HEK293 (cell line): ENCODE data around the gene LRRC4C.

ENCODE experiments used
- CTCF ChIA-PET: fragments of 350-600 bp; formaldehyde crosslinking; extraction: SDS; loops from one replicate; lab custom pipeline; 2021; ENCODE audit warnings: antibody characterized with exemption; lab: Yijun Ruan, JAX
- POLR2A ChIA-PET: fragments of 300-600 bp; formaldehyde crosslinking; extraction: SDS; loops from one replicate; lab custom pipeline; 2020; ENCODE audit warnings: antibody characterized with exemption, inconsistent platforms; lab: Yijun Ruan, JAX
- H3K27ac ChIP-seq: fragments of 200-500 bp; sonication (Bioruptor generic); 2 replicates; pipeline ENCODE4 v1.5.1; 2014; ENCODE audit warnings: low read depth, low read length, control low read depth, inconsistent platforms; ENCODE audit errors: extremely low read depth
- H3K36me3 ChIP-seq, 2 experiments: fragments of 200-500 bp in 1 of 2; sonication (Bioruptor generic) in 1 of 2; 1 replicate in 1 of 2; 2 replicates in 1 of 2; pipeline ENCODE4 v1.5.1; 2014 to 2017; ENCODE audit warnings: inconsistent platforms in 2 of 2, low read length in 2 of 2; ENCODE audit not compliant: control insufficient read depth in 2 of 2, insufficient read depth in 1 of 2
- H3K4me1 ChIP-seq: fragments of 200-500 bp; sonication (Bioruptor generic); 2 replicates; pipeline ENCODE4 v1.5.1; 2014; ENCODE audit warnings: mild to moderate bottlenecking, low read length, inconsistent platforms; ENCODE audit not compliant: control insufficient read depth, insufficient read depth
- H3K4me3 ChIP-seq: 2 replicates; pipeline ENCODE4 v1.5.1; 2011; ENCODE audit warnings: low read depth, mild to moderate bottlenecking, control low read depth, low read length, moderate library complexity
- H3K9me3 ChIP-seq: fragments of 200-500 bp; sonication (Bioruptor generic); 2 replicates; pipeline ENCODE4 v1.5.1; 2014; ENCODE audit warnings: low read depth, low read length, inconsistent platforms; ENCODE audit not compliant: control insufficient read depth, insufficient read depth
- KLF7 ChIP-seq: fragments of 450-650 bp; formaldehyde crosslinking; IDR thresholded peaks from 2 replicates; pipeline ENCODE4 v1.5.1; 2016; ENCODE audit warnings: missing biosample characterization, missing genetic modification characterization, borderline replicate concordance
- ZFP37 ChIP-seq: fragments of 450-650 bp; formaldehyde crosslinking; IDR thresholded peaks from 2 replicates; pipeline ENCODE4 v1.5.1; 2016; ENCODE audit warnings: missing biosample characterization, missing genetic modification characterization
- ZIC2 ChIP-seq: fragments of 450-650 bp; formaldehyde crosslinking; IDR thresholded peaks from 2 replicates; pipeline ENCODE4 v1.5.1; 2016; ENCODE audit warnings: missing biosample characterization, missing genetic modification characterization
- ZNF184 ChIP-seq: fragments of 450-650 bp; IDR thresholded peaks from 2 replicates; pipeline ENCODE4 v1.5.1; 2018; ENCODE audit warnings: missing biosample characterization, mild to moderate bottlenecking, missing genetic modification characterization
- ZNF311 ChIP-seq: fragments of 450-650 bp; formaldehyde crosslinking; IDR thresholded peaks from 2 replicates; pipeline ENCODE4 v1.5.1; 2017; ENCODE audit warnings: missing biosample characterization, missing genetic modification characterization, borderline replicate concordance
- ZNF660 ChIP-seq: fragments of 450-650 bp; IDR thresholded peaks from 2 replicates; pipeline ENCODE4 v1.5.1; 2018; ENCODE audit warnings: missing biosample characterization, mild to moderate bottlenecking, missing genetic modification characterization
- TF ChIP-seq, protein P1 (sequence below): fragments of 450-650 bp; formaldehyde crosslinking; IDR thresholded peaks from 2 replicates; pipeline ENCODE4 v1.5.1; 2016; ENCODE audit warnings: missing biosample characterization, missing genetic modification characterization
- TF ChIP-seq, protein P2 (sequence below): fragments of 450-650 bp; formaldehyde crosslinking; IDR thresholded peaks from 2 replicates; pipeline ENCODE4 v1.5.1; 2016; ENCODE audit warnings: missing biosample characterization, missing genetic modification characterization
- TF ChIP-seq, protein P3 (sequence below): fragments of 450-650 bp; formaldehyde crosslinking; IDR thresholded peaks from 2 replicates; pipeline ENCODE4 v1.5.1; 2017; ENCODE audit warnings: missing biosample characterization, missing genetic modification characterization
- TF ChIP-seq, protein P4 (sequence below): fragments of 450-650 bp; formaldehyde crosslinking; IDR thresholded peaks from 2 replicates; pipeline ENCODE4 v1.5.1; 2016; ENCODE audit warnings: missing biosample characterization, missing genetic modification characterization
- TF ChIP-seq, protein P5 (sequence below): fragments of 450-650 bp; formaldehyde crosslinking; IDR thresholded peaks from 2 replicates; pipeline ENCODE4 v1.5.1; 2016; ENCODE audit warnings: missing biosample characterization, missing genetic modification characterization
- TF ChIP-seq, protein P6 (sequence below): fragments of 450-650 bp; formaldehyde crosslinking; IDR thresholded peaks from 2 replicates; pipeline ENCODE4 v1.5.1; 2016; ENCODE audit warnings: missing biosample characterization, missing genetic modification characterization

The LRRC4C gene

DNA sequence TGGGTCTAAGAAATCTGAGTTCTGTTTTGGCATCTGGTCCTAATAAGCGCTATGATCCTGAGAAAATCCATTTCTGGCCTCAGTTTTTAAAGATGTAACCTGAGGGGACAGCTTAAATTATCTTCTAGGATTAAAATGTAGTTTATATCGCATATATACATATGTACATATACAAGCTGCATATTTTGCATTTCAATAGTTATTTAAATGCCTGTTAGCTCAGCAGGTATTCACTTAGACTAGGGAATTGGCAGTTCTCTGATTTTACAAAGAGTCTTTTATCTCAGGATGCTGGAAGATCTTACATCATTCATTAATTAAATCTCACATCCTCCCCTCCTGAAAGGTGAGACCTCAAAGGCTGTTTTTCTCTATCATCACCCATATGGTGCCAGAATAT, 1232.8 kb downstream of the LRRC4C start:
- Histone ChIP-seq H3K9me3 (no peaks in the 10 kb centered on the region), H3K36me3 (no peaks in the 10 kb centered on the region), H3K4me1 (no peaks in the 10 kb centered on the region), H3K27ac (no peak overlapping the region), H3K4me3 (no peak overlapping the region)
- no peak for TF ChIP-seq ZNF311 (tag by site-specific recombination)
- TF ChIP-seq, protein P1, sequence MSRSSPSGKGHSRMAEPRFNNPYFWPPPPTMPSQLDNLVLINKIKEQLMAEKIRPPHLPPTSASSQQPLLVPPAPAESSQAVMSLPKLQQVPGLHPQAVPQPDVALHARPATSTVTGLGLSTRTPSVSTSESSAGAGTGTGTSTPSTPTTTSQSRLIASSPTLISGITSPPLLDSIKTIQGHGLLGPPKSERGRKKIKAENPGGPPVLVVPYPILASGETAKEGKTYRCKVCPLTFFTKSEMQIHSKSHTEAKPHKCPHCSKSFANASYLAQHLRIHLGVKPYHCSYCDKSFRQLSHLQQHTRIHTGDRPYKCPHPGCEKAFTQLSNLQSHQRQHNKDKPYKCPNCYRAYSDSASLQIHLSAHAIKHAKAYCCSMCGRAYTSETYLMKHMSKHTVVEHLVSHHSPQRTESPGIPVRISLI = no peak
- no peak for TF ChIP-seq ZFP37 (tag by site-specific recombination)
- TF ChIP-seq, protein P2, sequence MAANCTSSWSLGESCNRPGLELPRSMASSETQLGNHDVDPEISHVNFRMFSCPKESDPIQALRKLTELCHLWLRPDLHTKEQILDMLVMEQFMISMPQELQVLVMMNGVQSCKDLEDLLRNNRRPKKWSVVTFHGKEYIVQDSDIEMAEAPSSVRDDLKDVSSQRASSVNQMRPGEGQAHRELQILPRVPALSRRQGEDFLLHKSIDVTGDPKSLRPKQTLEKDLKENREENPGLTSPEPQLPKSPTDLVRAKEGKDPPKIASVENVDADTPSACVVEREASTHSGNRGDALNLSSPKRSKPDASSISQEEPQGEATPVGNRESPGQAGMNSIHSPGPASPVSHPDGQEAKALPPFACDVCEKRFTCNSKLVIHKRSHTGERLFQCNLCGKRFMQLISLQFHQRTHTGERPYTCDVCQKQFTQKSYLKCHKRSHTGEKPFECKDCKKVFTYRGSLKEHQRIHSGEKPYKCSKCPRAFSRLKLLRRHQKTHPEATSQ = no peak
- TF ChIP-seq KLF7 (tag by site-specific recombination) = no peak
- TF ChIP-seq, protein P3, sequence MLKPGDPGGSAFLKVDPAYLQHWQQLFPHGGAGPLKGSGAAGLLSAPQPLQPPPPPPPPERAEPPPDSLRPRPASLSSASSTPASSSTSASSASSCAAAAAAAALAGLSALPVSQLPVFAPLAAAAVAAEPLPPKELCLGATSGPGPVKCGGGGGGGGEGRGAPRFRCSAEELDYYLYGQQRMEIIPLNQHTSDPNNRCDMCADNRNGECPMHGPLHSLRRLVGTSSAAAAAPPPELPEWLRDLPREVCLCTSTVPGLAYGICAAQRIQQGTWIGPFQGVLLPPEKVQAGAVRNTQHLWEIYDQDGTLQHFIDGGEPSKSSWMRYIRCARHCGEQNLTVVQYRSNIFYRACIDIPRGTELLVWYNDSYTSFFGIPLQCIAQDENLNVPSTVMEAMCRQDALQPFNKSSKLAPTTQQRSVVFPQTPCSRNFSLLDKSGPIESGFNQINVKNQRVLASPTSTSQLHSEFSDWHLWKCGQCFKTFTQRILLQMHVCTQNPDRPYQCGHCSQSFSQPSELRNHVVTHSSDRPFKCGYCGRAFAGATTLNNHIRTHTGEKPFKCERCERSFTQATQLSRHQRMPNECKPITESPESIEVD (tag by site-specific recombination) = no peak
- no peak for TF ChIP-seq ZNF184 (tag by site-specific recombination)
- TF ChIP-seq ZIC2 (tag by site-specific recombination) = no peak
- TF ChIP-seq, protein P4, sequence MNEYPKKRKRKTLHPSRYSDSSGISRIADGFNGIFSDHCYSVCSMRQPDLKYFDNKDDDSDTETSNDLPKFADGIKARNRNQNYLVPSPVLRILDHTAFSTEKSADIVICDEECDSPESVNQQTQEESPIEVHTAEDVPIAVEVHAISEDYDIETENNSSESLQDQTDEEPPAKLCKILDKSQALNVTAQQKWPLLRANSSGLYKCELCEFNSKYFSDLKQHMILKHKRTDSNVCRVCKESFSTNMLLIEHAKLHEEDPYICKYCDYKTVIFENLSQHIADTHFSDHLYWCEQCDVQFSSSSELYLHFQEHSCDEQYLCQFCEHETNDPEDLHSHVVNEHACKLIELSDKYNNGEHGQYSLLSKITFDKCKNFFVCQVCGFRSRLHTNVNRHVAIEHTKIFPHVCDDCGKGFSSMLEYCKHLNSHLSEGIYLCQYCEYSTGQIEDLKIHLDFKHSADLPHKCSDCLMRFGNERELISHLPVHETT (tag by site-specific recombination) = no peak
- no peak for TF ChIP-seq ZNF660 (tag by site-specific recombination)
- POLR2A ChIA-PET = no interaction called here
- CTCF ChIA-PET = no interaction called here

DNA sequence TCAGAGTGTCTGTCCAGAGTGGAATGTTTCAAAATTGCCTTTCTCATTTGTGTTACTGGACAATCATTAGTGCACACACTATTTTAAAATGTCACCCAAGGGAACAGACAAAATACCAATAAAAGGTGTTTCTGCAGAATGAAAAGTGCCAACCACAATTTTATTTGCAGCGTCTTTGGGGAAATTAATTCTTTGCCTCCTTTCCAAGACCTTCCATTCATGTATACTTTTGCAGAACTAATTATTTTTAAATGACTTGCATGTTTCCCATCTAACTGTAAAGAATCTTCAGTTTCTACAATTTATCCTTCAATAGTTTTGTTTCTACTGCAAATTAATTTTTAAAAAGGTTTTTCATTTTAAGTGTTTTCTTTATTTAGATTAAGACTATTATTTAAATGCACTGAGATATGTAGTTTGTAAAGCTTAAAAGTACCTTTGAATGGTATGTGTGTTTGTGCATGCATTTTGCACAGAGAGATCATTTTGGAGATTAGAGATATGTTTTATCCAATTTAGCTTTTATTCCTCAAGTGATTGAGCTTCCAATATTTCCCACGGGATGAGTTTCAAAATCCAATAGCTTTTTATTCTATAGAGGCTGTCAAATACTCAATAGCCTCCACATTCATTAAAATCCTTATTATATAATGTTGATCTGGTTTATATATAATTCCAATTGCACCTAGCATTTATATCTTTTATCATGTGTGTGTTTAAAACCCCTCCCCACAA, 1235.7 kb downstream of the LRRC4C start:
- H3K9me3 ChIP-seq = no peaks in the 10 kb centered on the region
- TF ChIP-seq, protein P5, sequence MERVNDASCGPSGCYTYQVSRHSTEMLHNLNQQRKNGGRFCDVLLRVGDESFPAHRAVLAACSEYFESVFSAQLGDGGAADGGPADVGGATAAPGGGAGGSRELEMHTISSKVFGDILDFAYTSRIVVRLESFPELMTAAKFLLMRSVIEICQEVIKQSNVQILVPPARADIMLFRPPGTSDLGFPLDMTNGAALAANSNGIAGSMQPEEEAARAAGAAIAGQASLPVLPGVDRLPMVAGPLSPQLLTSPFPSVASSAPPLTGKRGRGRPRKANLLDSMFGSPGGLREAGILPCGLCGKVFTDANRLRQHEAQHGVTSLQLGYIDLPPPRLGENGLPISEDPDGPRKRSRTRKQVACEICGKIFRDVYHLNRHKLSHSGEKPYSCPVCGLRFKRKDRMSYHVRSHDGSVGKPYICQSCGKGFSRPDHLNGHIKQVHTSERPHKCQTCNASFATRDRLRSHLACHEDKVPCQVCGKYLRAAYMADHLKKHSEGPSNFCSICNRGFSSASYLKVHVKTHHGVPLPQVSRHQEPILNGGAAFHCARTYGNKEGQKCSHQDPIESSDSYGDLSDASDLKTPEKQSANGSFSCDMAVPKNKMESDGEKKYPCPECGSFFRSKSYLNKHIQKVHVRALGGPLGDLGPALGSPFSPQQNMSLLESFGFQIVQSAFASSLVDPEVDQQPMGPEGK (tag by site-specific recombination) = no peak
- TF ChIP-seq, protein P6, sequence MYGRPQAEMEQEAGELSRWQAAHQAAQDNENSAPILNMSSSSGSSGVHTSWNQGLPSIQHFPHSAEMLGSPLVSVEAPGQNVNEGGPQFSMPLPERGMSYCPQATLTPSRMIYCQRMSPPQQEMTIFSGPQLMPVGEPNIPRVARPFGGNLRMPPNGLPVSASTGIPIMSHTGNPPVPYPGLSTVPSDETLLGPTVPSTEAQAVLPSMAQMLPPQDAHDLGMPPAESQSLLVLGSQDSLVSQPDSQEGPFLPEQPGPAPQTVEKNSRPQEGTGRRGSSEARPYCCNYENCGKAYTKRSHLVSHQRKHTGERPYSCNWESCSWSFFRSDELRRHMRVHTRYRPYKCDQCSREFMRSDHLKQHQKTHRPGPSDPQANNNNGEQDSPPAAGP = no peak
- no peaks in the 10 kb centered on the region for H3K36me3 ChIP-seq
- CTCF ChIA-PET = no interaction called here
- H3K27ac ChIP-seq = no peak overlapping the region
- H3K4me1 ChIP-seq = no peaks in the 10 kb centered on the region
- no peak overlapping the region for H3K4me3 ChIP-seq
- POLR2A ChIA-PET = no interaction called here
